Activated naive CD4-positive, alpha-beta T cell treated with anti-CD3 and anti-CD28 coated beads, Interleukin-2, amount 10 ng/mL, durations not matched to agents 7 days and 5 days (primary cell): ENCODE measurements around the gene SNCG.
"Not testable (repeated sequence)": the region's sequence is repeated elsewhere in the genome, so short reads cannot be mapped to it uniquely, and the experiment has no call there.

Source experiments
- CTCF ChIA-PET: fragments of 350-600 bp; sonication (Branson Sonifier 250); formaldehyde crosslinking; loops from one replicate; lab custom pipeline; 2021; ENCODE audit warnings: antibody characterized with exemption; lab: Charles Lee
- DNase-seq: peaks from one replicate; pipeline ENCODE4 v3.0.0-alpha.2; 2020
- H3K27ac Mint-ChIP-seq: one replicate; pipeline ENCODE4 v1.8.0; 2021; ENCODE audit warnings: mild to moderate bottlenecking, moderate library complexity, mixed read lengths
- H3K27me3 Mint-ChIP-seq: one replicate; pipeline ENCODE4 v1.8.0; 2021; ENCODE audit warnings: mild to moderate bottlenecking, mixed read lengths
- H3K36me3 Mint-ChIP-seq: one replicate; pipeline ENCODE4 v1.8.0; 2021; ENCODE audit warnings: mixed read lengths
- H3K4me1 Mint-ChIP-seq: one replicate; pipeline ENCODE4 v1.8.0; 2021; ENCODE audit warnings: mixed read lengths
- H3K4me3 Mint-ChIP-seq: one replicate; pipeline ENCODE4 v1.8.0; 2021; ENCODE audit warnings: mild to moderate bottlenecking, moderate library complexity, mixed read lengths
- H3K9me3 Mint-ChIP-seq: one replicate; pipeline ENCODE4 v1.8.0; 2021; ENCODE audit warnings: mixed read lengths

SNCG gene

DNA sequence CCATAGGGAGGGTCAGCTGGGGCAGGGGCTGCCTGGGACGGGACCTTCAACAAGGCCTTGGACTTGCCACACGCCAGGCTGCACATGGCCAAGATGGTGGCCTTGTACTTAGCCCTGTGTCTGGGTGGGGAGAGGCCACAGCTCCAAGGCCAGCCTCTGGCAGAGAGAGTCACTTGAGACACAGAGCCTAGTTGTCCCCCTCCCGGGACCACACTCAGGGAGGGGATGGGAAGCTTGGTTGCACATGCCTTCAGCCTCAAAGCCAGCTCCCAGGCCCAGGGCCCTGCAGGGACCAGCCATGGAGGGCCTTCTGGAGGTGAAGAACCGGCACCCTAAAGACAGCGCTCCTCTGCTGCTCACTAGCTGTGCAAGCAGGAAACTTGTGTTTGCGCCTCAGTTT is 17.7 kb upstream of the SNCG start:
- Mint-ChIP-seq H3K36me3 (no peaks in the 10 kb centered on the region), H3K4me1 (peaks cover 28% of the 10 kb centered on the region), H3K4me3 (no peak overlapping the region), H3K9me3 (no peaks in the 10 kb centered on the region), H3K27ac (no peak overlapping the region), H3K27me3 (peaks cover 15% of the 10 kb centered on the region)
- no peak for DNase-seq
- CTCF ChIA-PET, result interaction anchor here (0.9 to 4.8 kb wide), 6 partner anchors 10 to 132 kb away, joined by 3 to 46 read pairs (median 4); partner anchors contain the start of gene ADIRF

DNA sequence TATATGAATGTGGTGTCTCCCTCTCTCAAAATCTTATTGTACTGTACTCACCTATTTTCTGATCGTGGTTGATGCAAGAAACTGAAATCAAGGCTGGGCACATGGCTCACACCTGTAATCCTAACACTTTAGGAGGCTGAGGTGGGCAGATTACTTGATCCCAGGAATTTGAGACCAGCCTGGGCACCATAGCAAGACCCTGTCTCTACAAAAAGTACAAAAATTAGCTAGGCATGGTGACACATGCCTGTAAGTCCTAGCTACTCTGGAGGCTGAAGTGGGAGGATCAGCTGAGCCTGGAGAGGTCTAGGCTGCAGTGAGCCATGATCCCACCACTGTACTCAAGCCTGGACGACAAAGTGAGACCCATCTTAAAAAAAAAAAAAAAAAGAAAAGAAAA is 17.0 kb upstream of the SNCG start:
- no peak overlapping the region for H3K4me3 Mint-ChIP-seq
- peaks cover 19% of the 10 kb centered on the region for H3K27me3 Mint-ChIP-seq
- H3K36me3 Mint-ChIP-seq, result no peaks in the 10 kb centered on the region
- CTCF ChIA-PET, result interaction anchor here (1.0 to 4.8 kb wide), 5 partner anchors 9 to 113 kb away, joined by 3 to 46 read pairs (median 3); partner anchors contain the start of gene ADIRF
- DNase-seq, result no peak
- H3K4me1 Mint-ChIP-seq, result peaks cover 29% of the 10 kb centered on the region
- H3K27ac Mint-ChIP-seq, result no peak overlapping the region
- no peaks in the 10 kb centered on the region for H3K9me3 Mint-ChIP-seq

DNA sequence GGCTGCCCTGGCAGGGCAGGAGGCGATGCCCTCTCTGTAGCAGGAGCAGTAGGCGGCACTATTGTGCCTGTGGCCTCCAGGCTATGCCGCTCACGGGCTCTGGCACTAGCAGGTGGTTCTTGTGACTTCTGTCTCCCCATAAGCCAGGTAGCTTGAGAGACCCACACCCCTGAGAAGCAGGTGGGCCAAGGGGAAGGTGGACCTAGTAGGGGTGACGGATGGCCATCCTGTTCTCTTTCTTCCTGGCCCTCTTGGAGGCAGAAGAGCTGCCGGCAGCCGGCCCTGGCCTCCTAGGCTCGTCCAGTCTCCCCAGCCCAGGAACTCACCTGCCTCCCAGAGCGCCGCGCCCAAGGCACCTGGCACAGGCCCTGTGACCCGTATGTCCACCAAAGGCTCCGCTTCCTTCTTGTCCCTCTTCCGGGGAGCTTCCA is 16.4 kb upstream of the SNCG start:
- Mint-ChIP-seq H3K4me3 (no peak overlapping the region), H3K4me1 (peaks cover 29% of the 10 kb centered on the region), H3K36me3 (no peaks in the 10 kb centered on the region), H3K9me3 (no peaks in the 10 kb centered on the region), H3K27me3 (peaks cover 19% of the 10 kb centered on the region), H3K27ac (no peak overlapping the region)
- CTCF ChIA-PET, result interaction anchor here (1.2 to 1.6 kb wide), 2 partner anchors 15 to 19 kb away, joined by 3 read pairs; partner anchors contain the start of gene MMRN2
- no peak for DNase-seq

DNA sequence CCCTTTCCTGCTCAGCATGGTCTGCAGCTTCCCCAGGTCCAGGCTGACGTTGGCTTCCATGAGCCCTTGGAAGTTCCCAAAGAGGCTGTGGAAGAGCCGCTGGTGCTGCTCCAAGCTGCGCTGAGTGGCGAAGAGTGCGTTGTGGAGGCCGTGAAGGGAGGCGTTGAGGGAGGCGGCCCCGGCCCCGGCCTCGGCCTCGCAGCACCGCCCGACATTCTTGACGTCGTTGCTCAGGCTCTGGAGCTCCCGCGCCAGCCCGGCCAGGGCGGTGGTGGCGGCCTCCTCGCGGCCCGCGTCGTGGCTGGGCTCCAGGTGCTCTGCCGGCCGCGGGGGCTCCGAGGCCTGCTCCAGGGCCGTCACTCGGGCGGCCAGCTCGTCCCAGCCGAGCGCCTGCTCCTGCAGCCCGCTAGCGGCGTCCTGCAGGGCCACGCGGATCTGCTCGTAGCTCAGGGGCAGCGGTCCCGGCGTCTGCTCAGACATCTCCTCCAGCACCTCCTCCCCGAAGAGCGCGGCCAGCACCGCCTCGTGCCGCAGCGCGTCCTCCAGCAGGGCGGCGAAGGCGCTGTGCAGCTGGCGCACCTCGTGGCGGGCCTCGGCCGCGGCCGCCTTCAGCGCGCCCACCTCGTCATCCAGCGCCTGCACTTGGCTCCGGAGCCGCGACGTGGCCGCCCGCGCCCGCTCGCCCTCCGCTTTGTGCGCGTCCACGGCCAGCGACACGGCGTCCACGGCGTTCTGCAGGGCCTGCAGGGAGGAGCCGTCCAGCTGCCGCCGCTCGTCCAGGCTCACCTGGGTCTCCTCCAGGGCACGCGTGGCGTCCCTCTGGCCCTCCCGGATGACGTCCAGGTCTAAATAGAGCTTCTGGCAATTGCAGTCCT is 15.7 kb upstream of the SNCG start:
- no peak overlapping the region for H3K27ac Mint-ChIP-seq

DNA sequence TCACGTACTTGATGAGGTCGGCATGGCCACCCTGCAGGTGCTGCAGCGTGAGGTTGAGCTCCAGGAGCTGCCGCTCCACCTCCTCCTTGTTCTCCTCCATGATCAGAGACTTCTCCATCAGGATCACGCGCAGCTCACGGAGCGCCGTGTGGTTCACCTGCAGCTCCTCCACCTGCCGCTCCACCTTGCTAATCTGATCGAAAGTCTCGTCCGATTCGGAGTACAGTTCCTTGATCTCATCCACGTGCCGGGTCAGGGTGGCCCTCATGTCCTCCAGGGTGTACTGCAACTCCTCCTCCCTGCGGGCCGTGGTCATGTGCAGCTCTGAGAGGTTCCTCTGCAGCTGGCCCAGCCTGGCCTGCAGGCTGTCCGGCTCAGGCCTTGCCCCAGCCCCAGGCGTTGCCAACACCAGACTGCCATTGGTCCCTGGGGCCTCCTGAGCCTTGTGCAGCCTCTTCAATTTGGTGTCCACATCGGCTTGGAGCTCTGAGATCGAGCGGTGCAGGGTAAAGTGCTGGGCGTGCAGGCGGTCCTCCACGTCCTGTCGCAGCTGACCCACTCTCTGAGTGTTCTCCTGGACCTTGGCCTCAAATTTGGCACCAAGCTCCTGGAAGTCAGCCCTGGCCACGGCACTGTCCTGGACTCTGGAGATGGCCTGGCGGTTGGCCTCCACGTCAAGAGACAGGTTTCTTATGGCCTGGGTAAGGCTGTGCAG is 14.9 kb upstream of the SNCG start:
- Mint-ChIP-seq H3K27me3 (peaks cover 13% of the 10 kb centered on the region), H3K4me1 (peaks cover 34% of the 10 kb centered on the region), H3K27ac (no peak overlapping the region), H3K36me3 (no peaks in the 10 kb centered on the region), H3K9me3 (no peaks in the 10 kb centered on the region), H3K4me3 (no peak overlapping the region)
- peak; percentile 17 for DNase-seq
- CTCF ChIA-PET, result interaction anchor here (0.8 to 3.2 kb wide), 4 partner anchors 13 to 23 kb away, joined by 3 to 14 read pairs (median 3); partner anchors contain the start of gene MMRN2

More for the DNA sequence above, 15.7 kb upstream of the SNCG start:
- CTCF ChIA-PET, result interaction anchor here (1.1 to 3.2 kb wide), 4 partner anchors 14 to 23 kb away, joined by 3 to 14 read pairs (median 3); partner anchors contain the start of gene MMRN2
- H3K4me3 Mint-ChIP-seq, result no peak overlapping the region
- H3K9me3 Mint-ChIP-seq, result no peaks in the 10 kb centered on the region
- H3K4me1 Mint-ChIP-seq, result peaks cover 29% of the 10 kb centered on the region
- peaks cover 15% of the 10 kb centered on the region for H3K27me3 Mint-ChIP-seq
- DNase-seq, result no peak
- H3K36me3 Mint-ChIP-seq, result no peaks in the 10 kb centered on the region

DNA sequence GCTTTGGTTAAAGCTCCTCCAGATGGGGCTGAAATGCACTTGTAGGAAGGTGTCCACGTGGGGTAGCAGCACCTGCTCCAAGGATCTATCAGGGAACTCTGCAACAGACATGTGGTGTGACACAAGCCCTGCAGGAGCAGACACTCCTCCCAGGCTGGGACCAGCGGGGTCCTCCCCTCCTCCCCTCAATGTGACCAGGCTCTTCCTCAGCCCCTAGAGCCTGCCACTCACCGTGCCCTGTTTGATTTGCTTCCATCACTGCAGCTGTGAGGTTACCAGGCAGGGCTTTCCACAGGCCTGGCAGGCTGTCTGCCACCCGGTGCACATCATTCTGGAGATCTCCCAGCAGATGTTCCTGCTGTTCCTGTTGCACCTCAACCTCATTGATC is 14.4 kb upstream of the SNCG start:
- Mint-ChIP-seq H3K27me3 (peaks cover 13% of the 10 kb centered on the region), H3K27ac (no peak overlapping the region), H3K9me3 (no peaks in the 10 kb centered on the region), H3K4me3 (no peak overlapping the region), H3K4me1 (peaks cover 37% of the 10 kb centered on the region), H3K36me3 (no peaks in the 10 kb centered on the region)
- CTCF ChIA-PET, result interaction anchor here (0.8 to 3.2 kb wide), 2 partner anchors 12 to 22 kb away, joined by 3 to 14 read pairs; no protein-coding TSS in a partner anchor
- DNase-seq, result peak; percentile 14

DNA sequence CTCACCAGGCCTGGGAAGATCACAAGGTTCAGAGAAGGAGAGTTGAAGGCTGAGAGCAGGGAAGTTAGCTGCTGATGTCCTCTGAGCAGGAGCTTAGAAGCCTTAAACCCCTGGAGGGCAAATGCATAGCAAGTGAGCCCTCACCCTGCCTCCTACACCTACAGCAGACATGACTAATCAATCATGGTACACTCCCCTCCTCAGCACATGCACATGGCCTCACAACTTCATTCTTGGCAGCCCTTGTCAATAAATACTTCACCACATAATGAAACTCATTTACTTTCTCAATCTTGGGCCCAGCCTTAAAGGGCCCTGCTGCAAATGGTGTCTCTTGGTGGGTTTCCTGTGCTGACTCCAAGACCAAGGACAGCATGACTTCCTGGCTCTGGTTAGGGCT is 13.9 kb upstream of the SNCG start:
- Mint-ChIP-seq H3K36me3 (no peaks in the 10 kb centered on the region), H3K27ac (no peak overlapping the region), H3K9me3 (no peaks in the 10 kb centered on the region), H3K27me3 (peaks cover 13% of the 10 kb centered on the region), H3K4me3 (no peak overlapping the region), H3K4me1 (peaks cover 38% of the 10 kb centered on the region)
- DNase-seq, result peak; percentile 20
- CTCF ChIA-PET, result interaction anchor here (1.2 to 3.2 kb wide), 2 partner anchors 22 to 251 kb away, joined by 3 to 14 read pairs; no protein-coding TSS in a partner anchor

DNA sequence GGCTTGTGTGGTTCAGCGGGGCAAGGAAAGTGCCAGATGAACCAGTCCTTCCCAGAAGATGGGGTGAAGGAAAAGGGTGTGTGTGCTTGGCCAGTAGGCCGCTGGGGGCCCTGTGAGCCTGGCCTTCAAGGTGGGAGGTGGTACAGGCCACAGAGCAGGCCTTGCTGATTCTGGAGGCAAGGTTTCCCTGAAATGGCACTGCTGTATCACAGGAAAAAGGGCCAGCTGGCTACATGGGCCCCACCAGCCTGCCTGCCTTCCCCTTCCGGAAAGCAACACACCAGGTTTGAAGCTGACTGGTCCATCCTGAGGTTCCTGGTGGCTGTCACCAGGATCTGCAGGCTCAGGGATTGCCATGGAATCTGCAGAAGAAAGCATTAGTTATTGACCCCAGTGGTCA is 13.5 kb upstream of the SNCG start:
- no peak overlapping the region for H3K27ac Mint-ChIP-seq
- H3K4me3 Mint-ChIP-seq, result no peak overlapping the region
- H3K27me3 Mint-ChIP-seq, result peaks cover 13% of the 10 kb centered on the region
- H3K4me1 Mint-ChIP-seq, result peaks cover 35% of the 10 kb centered on the region
- CTCF ChIA-PET, result interaction anchor here (1.2 to 3.2 kb wide), 2 partner anchors 21 to 251 kb away, joined by 3 to 14 read pairs; no protein-coding TSS in a partner anchor
- H3K36me3 Mint-ChIP-seq, result no peaks in the 10 kb centered on the region
- no peaks in the 10 kb centered on the region for H3K9me3 Mint-ChIP-seq
- DNase-seq, result no peak

DNA sequence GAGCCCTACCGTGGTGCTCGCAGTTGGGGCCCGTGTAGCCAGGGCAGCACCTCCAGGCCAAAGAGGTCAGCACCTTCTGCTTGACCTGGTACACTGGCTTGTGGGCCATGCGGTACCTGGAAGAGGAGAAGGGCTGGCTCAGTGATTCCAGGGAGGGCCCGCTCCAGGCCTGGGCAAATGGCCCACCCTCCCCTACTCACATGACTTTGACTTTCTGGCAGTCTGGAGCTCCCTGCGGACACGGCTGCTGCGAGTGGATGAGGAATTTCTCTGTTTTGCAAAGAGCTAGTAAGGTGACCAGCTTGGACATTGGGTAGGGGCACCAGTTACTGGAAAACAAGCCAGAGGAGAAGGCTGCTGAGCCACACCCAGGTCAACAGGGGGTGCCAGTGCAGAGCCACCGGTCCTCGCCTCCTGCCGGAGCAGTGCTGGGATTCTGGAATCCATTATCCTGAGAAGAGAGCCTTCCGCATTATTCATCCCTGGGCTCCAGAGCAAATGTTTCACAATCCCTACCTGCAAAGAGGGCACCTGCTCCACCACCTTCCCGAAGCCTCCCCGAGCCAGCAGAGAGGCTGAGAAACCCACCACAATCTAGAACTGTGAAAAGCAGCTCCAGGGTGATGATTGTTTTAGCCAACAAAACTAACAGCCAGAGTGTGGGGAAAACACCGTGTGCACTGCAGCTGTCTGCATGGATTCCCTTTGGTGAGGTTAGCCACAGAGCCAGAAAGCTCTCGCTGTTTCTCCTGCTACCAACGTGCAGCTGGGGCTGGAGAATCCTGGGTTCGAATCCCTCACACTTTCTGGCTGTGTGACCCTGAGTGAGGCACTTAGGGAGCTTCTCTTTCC is 12.8 kb upstream of the SNCG start:
- no peak overlapping the region for H3K4me3 Mint-ChIP-seq
- H3K4me1 Mint-ChIP-seq, result peaks cover 37% of the 10 kb centered on the region

DNA sequence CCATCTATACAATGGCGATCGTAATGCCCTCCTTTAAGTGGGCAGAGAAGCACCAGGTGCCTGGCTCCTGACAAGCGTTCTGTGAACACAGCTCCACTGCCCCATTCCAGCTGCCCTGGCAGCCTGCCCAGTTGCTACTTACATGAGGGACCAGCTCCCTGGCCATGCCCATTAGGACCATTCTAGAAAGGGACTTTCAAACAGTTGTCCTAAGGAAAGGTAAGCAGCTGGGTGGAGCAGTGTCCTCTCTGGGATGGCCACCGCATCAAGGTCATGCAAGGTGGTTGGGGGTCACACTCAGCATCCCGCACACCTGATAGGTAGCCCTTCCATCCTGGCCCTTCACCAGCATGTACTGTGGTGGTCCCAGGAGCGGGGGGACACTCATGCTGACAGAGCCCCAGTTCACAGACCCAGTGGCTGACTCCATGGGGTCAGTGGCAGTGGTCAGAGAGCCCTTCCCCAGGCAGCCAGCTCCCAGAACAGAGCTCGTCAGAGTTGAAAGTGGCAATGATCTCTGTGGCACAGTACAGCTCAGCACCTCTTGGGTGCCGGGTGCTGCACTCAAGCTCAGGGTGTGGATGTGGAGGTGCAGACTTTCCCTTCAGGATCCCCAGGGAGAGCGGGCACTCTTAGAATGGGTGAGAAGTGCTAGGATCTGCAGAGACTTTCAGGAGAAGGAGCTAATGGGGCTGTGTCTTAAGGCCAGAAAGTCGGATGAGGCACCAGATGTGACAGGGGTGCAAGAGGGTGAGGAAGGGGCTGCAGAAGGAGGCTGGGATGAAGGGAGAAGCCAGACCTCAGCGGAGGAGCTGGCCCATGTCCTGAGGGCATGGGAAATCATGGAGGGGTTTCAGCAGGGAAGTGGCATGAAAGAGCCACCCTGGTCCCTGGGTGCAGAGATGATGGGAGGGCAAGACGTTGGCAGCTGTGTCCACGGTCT is 11.9 kb upstream of the SNCG start:
- no peak overlapping the region for H3K27ac Mint-ChIP-seq
- H3K27me3 Mint-ChIP-seq, result peaks cover 13% of the 10 kb centered on the region
- DNase-seq, result peak; percentile 18
- peaks cover 2% of the 10 kb centered on the region for H3K9me3 Mint-ChIP-seq
- no peak overlapping the region for H3K4me3 Mint-ChIP-seq
- peaks cover 41% of the 10 kb centered on the region for H3K4me1 Mint-ChIP-seq
- peaks cover 4% of the 10 kb centered on the region for H3K36me3 Mint-ChIP-seq
- CTCF ChIA-PET, result interaction anchor here (1.6 to 2.2 kb wide), 2 partner anchors 12 to 14 kb away, joined by 6 read pairs; partner anchors contain the start of gene SNCG

More for the DNA sequence above, 12.8 kb upstream of the SNCG start:
- Mint-ChIP-seq H3K27ac (peak overlapping the region; percentile 11), H3K27me3 (peaks cover 13% of the 10 kb centered on the region), H3K9me3 (peaks cover 2% of the 10 kb centered on the region), H3K36me3 (peaks cover 4% of the 10 kb centered on the region)
- CTCF ChIA-PET, result interaction anchor here (1.2 to 3.2 kb wide), 4 partner anchors 13 to 252 kb away, joined by 3 to 14 read pairs (median 6); partner anchors contain the start of gene SNCG
- DNase-seq, result peak; percentile 26

DNA sequence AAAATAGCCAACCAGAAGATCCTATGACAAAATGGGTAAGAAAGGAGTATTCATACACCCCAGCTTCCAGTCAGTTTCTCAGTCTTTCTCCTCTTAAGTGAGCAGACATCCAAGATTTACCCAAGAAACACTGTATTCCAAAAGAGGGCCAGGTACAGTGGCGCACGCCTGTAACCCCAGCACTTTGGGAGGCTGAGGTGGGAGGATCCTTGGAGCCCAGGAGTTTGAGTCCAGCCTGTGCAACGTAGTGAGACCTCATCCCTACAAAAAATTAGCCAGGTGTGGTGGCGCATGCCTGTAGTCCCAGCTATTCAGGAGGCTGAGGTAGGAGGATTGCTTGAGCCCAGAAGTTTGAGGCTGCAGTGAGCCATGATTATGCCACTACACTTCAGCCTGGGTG is 10.6 kb upstream of the SNCG start:
- peaks cover 13% of the 10 kb centered on the region for H3K9me3 Mint-ChIP-seq
- peak; percentile 5 for DNase-seq
- H3K27ac Mint-ChIP-seq, H3K4me3 Mint-ChIP-seq: not testable (repeated sequence)
- H3K4me1 Mint-ChIP-seq, result peaks cover 44% of the 10 kb centered on the region
- H3K36me3 Mint-ChIP-seq, result peaks cover 11% of the 10 kb centered on the region
- CTCF ChIA-PET, result interaction anchor here (1.6 to 2.2 kb wide), 2 partner anchors 11 to 13 kb away, joined by 5 to 6 read pairs; partner anchors contain the start of gene SNCG
- peaks cover 13% of the 10 kb centered on the region for H3K27me3 Mint-ChIP-seq

DNA sequence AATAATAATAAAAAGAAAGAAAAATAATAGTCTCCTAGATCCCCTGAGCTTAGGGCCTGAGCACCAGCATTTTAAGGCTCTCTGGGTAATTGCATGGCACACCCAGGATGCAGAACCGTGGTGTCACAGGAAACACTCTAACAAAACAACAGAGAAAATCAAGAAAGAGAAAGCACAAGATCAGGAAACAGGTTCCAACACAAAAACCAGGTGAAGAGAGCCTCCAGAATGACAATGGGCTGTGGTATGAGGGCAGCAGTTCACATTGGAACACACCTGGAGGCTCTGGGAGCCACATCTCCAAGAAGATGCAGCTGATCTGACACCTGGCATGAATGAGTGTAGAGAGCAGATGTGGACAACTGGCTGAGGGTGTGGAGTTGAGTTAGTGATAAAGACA is 8.1 kb upstream of the SNCG start:
- Mint-ChIP-seq H3K4me1 (peaks cover 36% of the 10 kb centered on the region), H3K4me3 (peak overlapping the region; percentile 47), H3K9me3 (peaks cover 18% of the 10 kb centered on the region), H3K27ac (peak overlapping the region; percentile 98), H3K36me3 (peaks cover 13% of the 10 kb centered on the region), H3K27me3 (peaks cover 13% of the 10 kb centered on the region)
- DNase-seq, result peak; percentile 59
- CTCF ChIA-PET, result interaction anchor here (1.0 to 1.9 kb wide), 4 partner anchors 10 to 16 kb away, joined by 3 to 5 read pairs (median 4); no protein-coding TSS in a partner anchor
